ENCODE measurements around the gene SLC52A3.

DNA sequence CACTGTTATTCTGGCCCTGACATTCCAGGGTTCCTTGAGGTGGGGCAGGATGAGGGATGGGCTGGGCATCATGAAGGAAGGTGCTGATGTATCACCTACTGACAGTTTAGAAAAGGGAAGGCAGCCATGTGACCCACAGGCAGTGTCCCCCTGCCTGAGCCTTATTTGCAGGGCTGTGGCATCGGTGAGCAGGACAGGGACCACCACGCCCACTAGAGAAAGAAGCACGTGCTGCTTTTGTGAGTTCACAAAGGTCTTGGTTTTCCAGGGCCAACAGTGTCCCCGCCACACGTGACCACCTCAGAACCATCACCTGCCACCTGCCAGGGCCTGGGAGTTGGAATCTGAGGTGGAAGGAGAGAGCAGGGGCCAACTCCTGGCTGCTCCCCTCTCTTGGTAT is 49.2 kb downstream of the SLC52A3 start:
- TF ChIP-seq EZH2 (IDR thresholded peaks at IDR 0.05; ENCODE audit: borderline replicate concordance, insufficient read depth, low read length, poor library complexity, severe bottlenecking) (no peak), EP300 (conservative IDR thresholded peaks at IDR 0.05; ENCODE audit: poor library complexity, severe bottlenecking) (no peak), RAD21 (conservative IDR thresholded peaks at IDR 0.05) (no peak), MXI1 (conservative IDR thresholded peaks at IDR 0.05; ENCODE audit: poor library complexity, severe bottlenecking) (no peak), POLR2AphosphoS5 (IDR thresholded peaks at IDR 0.05) (no peak), TAF1 (IDR thresholded peaks at IDR 0.05; ENCODE audit: low read depth) (no peak)
- TF ChIP-seq, protein P1, sequence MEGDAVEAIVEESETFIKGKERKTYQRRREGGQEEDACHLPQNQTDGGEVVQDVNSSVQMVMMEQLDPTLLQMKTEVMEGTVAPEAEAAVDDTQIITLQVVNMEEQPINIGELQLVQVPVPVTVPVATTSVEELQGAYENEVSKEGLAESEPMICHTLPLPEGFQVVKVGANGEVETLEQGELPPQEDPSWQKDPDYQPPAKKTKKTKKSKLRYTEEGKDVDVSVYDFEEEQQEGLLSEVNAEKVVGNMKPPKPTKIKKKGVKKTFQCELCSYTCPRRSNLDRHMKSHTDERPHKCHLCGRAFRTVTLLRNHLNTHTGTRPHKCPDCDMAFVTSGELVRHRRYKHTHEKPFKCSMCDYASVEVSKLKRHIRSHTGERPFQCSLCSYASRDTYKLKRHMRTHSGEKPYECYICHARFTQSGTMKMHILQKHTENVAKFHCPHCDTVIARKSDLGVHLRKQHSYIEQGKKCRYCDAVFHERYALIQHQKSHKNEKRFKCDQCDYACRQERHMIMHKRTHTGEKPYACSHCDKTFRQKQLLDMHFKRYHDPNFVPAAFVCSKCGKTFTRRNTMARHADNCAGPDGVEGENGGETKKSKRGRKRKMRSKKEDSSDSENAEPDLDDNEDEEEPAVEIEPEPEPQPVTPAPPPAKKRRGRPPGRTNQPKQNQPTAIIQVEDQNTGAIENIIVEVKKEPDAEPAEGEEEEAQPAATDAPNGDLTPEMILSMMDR (IDR thresholded peaks at IDR 0.05; ENCODE audit: poor library complexity, severe bottlenecking), result no peak
- TF ChIP-seq, protein P2, sequence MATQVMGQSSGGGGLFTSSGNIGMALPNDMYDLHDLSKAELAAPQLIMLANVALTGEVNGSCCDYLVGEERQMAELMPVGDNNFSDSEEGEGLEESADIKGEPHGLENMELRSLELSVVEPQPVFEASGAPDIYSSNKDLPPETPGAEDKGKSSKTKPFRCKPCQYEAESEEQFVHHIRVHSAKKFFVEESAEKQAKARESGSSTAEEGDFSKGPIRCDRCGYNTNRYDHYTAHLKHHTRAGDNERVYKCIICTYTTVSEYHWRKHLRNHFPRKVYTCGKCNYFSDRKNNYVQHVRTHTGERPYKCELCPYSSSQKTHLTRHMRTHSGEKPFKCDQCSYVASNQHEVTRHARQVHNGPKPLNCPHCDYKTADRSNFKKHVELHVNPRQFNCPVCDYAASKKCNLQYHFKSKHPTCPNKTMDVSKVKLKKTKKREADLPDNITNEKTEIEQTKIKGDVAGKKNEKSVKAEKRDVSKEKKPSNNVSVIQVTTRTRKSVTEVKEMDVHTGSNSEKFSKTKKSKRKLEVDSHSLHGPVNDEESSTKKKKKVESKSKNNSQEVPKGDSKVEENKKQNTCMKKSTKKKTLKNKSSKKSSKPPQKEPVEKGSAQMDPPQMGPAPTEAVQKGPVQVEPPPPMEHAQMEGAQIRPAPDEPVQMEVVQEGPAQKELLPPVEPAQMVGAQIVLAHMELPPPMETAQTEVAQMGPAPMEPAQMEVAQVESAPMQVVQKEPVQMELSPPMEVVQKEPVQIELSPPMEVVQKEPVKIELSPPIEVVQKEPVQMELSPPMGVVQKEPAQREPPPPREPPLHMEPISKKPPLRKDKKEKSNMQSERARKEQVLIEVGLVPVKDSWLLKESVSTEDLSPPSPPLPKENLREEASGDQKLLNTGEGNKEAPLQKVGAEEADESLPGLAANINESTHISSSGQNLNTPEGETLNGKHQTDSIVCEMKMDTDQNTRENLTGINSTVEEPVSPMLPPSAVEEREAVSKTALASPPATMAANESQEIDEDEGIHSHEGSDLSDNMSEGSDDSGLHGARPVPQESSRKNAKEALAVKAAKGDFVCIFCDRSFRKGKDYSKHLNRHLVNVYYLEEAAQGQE (IDR thresholded peaks at IDR 0.05; ENCODE audit: borderline replicate concordance), result no peak
